Measurements from ENCODE around the gene CAMK2G. TPM values are rescaled to one million over a fixed set of nuclear protein-coding genes. Genes with fewer than 3 reads are reported as not detected.
A peak's percentile ranks its signal among the peaks of the same experiment; 100 is the strongest.
"Not testable (repeated sequence)": the region's sequence is repeated elsewhere in the genome, so short reads cannot be mapped to it uniquely, and the experiment has no call there.

CAMK2G gene
- polyA plus RNA-seq (ENCODE audit: insufficient read length), result 30.8 TPM

DNA sequence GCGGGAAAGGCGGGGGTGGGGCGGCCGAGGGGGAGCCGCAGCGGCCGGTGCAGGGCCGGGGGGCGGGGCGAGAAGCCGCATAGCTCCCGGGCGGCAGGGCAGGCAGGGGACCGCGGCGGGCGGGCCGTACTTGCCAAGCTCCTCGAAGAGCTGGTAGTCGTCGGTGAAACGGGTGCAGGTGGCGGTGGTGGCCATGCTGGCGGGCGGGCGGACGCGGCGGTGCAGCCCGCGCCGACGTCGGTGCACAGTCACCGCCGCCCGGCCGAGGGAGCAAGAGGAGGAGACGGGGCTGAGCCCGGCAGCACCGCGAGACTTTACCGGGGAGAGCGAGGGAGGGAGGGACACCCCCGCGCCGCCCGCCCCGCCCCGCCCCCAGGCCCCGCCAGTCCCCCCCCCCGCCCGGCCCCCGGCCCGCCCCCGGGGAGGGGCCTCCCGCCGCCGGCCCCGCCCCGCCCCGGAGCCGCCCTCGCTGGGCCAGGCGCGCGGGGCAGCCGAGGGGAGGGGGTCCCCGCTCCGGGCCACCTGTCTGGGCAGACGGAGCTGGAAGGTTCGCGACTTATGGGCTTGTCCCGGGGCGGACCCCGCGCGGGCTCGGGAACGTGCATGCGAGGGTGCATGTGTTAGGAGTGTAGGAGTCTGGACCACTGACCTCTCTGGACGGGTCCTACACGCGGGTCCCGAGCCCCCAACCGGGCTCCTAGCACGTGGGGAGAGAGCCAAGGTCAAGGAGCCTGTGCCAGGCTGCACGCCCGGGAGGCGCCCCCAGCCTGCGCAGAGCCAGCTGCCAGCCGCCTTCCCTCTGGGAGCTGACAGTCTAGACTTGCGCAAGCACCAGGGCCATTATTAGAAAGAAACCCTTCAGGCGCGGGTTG is at the start of gene CAMK2G:
Gene CAMK2G (minus strand): TSS at position 289 of the 872 bp plus-strand sequence. CDS start 94 bp downstream, at position 195.
- peak; percentile 49 for DNase-seq (ENCODE audit: low read depth)

DNA sequence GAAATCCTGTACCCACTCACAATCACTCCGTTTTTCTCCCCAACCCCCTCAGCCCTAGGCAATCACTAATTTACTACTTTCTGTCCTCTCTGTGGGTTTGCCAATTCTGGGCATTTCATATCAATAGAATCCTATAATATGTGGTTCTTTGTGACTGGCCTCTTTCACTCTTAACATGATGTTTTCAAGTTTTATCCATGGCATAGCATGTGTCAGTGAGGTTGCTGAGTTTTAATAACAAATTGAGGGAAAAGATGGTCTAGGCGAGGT is 48.4 kb upstream of the CAMK2G start:
- DNase-seq (ENCODE audit: low read depth), result no peak

DNA sequence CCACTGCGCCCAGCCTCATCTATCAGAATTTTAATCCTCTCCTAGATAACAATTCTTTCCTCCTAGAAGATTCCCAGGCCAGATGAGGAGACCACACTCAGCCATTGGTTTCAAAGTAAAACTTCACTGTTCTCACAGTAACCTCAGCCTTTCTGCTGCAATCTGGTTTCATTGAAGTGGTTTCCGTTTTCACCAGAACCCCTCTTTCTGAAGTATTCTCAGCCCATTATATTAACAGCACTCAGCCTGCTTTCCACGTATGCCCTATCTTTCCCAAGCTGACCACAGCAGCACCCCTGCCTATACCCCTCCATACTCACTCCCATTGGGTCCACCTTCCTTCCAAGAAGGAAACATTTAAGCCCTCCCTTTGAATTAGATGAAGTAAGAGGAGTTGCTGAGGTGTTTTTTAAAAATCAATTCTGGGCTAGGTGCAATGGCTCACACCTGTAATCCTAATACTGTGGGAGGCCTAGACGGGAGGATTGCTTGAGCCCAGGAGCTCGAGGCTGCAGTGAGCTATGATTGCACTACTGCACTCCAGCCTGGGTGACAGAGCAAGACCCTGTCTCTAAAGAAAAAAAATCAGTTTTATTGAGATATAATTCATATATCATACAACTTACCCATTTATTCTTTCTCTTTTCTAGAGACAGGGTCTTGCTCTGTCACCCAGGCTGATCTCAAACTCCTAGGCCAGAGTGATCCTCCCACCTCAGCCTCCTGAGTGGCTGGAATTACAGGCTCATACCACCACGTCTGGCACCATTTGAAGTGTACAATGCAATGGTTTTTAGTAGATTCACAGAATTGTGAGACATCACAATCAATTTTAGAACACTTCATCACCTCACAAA is 47.9 kb upstream of the CAMK2G start:
- no peak for DNase-seq (ENCODE audit: low read depth)

DNA sequence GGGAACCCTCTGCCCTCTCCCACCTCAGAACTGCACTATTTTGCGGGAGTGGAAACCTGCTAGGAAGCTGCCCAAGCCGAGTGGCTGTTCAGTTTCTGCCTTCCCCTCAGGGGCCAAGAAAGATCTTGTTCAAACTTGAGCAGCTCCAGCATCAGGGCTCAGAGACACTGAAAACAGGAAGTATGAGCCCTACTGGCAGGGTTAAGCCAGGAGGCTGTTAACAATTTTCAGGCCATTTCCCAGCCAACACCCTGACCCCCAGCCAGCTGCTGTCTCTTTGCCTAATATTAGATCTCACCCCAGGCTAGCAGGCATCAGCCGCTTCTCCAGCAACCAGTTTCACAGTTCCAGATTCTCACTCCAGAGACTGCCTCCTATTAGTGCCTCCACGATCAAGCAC is 45.7 kb upstream of the CAMK2G start:
- DNase-seq (ENCODE audit: low read depth), result no peak

DNA sequence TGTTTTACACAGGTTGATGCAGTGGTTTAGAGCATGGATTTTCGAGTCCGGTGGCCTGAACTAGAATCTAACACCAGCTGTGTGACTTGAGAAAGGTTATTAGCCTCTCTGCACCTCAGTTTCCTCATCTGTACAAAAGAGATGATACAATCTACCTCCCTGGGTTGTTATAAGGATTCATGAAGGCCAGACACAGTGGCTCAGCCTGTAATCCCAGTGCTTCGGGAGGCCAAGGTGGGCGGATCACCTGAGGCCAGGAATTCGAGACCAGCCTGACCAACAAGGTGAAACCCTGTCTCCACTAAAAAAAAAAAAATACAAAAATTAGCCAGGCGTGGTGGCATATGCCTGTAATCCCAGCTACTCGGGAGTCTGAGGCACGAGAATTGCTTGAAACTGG is 45.1 kb upstream of the CAMK2G start:
- DNase-seq (ENCODE audit: low read depth), result not testable (repeated sequence)

DNA sequence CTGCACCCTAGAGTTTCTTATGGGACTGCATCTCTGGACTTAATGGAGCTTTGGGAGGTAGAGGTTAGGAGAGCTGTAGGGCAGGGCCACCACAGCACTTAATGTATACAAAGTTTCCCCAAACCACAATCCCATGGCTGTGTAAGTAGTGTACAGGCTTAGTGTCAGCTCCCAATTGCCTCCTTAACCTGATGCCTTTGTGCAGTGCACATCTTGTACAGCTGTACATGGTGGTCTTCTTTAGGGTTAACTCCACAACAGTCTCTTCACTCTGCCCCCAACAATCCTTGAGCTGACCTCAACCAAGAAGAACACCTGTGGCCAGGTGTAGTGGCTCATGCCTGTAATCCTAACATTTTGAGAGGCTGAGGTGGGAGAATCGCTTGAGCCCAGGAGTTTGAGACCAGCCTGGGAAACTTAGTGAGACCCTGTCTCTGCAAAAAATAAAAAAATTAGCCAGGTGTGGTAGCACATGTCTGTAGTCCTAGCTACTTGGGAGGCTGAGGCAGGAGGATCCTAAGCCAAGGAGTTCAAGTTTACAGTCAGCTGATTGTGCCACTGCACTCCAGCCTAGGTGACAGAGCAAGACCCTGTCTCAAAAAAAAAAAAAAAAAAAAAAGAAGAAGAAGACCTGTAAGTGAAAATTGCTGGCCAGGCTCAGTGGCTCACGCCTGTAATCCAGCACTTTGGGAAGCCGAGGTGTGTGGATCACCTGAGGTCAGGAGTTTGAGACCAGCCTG is 43.4 kb upstream of the CAMK2G start:
- no peak for DNase-seq (ENCODE audit: low read depth)

DNA sequence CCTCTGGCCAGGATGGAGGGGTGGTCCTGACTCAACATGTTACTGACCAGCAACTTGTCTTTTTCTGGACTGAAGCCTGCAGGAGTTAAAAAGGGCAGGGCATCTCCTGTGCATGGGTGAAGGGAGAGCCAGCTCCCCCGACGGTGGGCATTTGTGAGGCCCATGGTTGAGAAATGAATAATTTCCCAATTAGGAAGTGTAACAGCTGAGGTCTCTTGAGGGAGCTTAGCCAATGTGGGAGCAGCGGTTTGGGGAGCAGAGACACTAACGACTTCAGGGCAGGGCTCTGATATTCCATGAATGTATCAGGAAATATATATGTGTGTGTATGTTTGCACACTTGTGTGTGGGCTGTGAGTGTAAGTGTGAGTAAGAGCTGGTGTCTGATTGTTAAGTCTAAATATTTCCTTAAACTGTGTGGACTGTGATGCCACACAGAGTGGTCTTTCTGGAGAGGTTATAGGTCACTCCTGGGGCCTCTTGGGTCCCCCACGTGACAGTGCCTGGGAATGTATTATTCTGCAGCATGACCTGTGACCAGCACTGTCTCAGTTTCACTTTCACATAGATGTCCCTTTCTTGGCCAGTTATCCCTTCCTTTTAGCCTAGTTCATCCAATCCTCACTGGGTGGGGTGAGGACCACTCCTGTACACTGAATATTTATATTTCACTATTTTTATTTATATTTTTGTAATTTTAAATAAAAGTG is 42.6 kb upstream of the CAMK2G start:
- no peak for DNase-seq (ENCODE audit: low read depth)

DNA sequence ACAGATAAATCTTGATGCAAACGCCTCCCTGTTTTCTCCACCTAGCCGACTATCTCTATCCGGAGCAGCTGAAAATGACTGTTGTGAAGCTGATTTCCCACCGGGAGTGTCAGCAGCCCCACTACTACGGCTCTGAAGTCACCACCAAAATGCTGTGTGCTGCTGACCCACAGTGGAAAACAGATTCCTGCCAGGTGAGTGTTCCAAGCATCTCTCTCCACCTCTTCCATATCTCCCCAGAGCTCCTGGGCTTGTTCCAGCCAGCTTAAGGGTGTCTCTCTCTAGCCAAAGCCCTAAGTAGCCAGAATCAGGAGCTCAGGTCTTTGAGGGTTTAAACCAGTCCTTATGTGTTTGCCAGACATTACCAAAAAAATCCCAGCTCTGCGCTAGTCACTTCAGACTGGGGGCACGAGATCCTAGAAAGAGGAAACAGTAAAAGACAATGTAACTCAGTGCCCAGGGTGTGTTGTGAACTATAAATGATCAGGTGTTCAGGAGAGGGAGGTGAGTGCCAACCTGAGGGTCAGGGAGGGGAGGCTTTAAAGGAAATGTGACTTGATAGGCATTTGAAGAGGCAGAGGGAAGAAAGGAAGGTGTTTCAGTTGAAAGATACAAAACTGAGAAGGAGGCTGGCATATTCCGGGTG is 41.0 kb upstream of the CAMK2G start:
- no peak for DNase-seq (ENCODE audit: low read depth)

DNA sequence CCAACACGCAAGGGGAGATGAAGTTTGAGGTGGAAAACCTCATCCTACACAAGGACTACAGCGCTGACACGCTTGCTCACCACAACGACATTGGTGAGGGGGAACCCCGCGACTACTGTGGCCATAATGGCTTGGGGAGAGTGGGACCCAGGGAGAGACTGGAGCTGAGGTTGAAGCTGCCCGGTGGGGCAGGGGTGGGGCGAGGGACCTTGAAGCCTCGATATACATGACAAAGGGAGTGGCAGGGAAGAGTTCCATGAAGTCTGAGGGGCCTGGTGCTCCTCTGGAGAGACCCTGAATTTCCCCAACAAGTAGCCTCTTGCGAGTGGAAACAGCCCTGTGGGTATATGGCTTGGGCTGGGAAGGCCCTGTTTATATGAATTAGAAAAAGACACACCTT is 39.7 kb upstream of the CAMK2G start:
- no peak for DNase-seq (ENCODE audit: low read depth)

DNA sequence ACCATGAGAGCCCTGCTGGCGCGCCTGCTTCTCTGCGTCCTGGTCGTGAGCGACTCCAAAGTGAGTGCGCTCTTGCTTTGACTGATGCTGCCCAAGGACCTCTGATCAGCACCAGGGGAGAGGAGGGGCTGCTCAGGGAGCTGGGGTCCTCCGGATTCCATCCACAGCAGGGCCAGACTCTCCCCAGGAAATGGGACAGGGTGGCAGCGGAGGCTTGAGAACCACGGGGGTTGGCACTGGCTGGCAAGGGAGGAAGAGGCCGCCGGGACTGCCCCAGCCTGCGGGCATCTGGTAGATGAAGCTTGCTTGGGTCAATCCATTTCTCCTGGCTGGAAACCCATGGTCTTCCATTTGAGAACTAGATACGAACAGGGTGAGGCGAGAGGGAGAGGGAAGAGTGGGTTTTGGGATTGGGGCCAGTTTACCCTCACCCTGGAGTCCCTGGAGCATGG is 37.2 kb upstream of the CAMK2G start:
- DNase-seq (ENCODE audit: low read depth), result no peak

DNA sequence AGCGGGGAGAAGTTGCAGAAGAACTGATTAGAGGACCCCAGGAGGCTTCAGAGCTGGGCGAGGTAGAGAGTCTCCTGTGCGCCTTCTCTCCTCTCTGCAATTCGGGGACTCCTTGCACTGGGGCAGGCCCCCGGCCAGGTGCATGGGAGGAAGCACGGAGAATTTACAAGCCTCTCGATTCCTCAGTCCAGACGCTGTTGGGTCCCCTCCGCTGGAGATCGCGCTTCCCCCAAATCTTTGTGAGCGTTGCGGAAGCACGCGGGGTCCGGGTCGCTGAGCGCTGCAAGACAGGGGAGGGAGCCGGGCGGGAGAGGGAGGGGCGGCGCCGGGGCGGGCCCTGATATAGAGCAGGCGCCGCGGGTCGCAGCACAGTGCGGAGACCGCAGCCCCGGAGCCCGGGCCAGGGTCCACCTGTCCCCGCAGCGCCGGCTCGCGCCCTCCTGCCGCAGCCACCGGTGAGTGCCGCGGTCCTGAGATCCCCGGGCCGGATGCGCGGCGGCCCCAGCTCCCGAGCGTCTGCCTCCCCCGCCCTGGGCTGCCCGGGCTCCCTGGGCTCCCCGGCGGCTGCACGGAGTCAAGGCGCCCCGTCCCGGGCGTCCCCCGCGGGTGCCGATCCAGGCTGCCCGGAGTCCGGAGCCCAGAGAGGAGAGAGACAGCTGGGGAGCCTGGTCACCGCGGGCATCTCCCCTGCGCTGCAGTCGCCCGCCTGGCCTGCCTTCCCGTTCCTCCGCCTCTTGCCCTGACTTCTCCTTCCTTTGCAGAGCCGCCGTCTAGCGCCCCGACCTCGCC is 36.6 kb upstream of the CAMK2G start, which contains the start of gene PLAU:
Gene PLAU (plus strand): TSS at position 369 of the 789 bp plus-strand sequence. CDS start 424 bp downstream, outside the sequence.
- DNase-seq (ENCODE audit: low read depth), result no peak

DNA sequence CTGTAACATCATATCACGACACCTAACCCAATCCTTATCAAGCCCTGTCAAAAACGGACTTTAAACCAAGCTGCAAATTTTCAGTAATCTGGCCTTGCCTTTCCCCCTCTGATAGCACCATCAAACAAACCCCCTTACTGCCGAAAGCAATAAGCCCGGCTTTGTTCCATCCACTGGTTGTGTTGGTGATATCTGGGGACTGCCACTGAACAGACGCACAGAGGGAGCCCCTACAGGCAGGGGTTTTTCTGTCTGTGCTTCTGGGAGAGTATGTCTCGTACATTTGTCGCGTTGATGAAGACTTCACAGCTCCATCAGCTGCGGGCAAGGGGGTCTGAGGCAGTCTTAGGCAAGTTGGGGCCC is 36.0 kb upstream of the CAMK2G start:
- no peak for DNase-seq (ENCODE audit: low read depth)

DNA sequence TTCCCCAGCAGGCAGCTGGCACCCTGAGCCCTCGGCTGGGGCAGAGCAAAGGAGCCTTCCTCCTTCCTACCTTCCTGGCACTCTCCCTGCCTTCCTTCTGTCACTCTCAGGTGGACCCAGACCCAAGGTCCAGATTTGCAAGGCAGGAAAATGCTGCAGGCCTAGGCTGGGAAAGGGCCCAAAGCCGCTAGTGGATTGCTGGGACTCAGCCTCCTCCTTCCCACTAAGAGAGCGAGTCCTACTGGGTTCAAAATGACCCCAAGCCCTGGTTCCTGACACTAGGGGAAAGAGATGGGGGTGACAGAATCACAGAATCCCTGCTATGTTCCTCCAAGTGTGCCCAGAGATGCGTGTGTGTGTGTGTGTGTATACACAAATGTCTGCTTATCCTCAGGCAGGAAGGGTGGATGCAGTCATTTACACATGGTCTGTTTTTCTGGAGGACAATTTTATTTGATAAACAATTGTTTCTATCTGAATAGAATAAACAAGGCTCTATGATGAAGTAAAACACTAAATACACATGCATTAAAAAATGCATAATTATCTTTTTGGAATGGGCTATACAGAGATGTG is 35.3 kb upstream of the CAMK2G start:
- DNase-seq (ENCODE audit: low read depth), result no peak

DNA sequence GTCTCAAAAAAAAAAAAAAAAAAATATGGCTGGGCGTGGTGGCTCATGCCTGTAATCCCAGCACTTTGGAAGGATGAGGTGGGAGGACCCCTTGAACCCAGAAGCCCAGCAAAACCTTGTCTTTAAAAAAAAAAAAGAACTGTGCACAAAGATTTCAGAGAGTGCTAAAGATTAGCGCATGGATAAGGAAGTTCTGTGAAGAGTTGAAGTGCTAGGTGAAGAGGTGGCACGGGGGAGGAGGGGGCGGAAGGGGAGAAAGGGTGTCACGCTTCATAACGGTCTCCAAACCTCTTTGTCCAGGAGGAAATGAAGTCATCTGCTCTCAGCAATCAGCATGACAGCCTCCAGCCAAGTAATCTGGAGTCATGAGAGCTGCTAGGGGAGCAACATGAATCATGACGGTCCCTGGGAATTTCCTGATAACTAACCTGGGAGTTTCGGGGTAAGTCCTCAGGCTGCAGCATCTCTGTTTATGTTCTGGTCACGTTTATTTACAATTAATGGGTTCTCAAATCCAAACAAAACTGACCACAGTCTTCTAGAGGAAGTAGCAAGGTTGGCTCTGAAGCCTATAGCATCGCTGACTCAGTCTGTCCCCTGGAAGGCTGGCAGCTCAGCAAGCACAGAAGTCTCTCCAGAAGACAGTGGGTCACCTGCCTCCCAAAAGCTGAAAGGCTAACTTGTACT is 34.6 kb upstream of the CAMK2G start:
- DNase-seq (ENCODE audit: low read depth), result no peak

DNA sequence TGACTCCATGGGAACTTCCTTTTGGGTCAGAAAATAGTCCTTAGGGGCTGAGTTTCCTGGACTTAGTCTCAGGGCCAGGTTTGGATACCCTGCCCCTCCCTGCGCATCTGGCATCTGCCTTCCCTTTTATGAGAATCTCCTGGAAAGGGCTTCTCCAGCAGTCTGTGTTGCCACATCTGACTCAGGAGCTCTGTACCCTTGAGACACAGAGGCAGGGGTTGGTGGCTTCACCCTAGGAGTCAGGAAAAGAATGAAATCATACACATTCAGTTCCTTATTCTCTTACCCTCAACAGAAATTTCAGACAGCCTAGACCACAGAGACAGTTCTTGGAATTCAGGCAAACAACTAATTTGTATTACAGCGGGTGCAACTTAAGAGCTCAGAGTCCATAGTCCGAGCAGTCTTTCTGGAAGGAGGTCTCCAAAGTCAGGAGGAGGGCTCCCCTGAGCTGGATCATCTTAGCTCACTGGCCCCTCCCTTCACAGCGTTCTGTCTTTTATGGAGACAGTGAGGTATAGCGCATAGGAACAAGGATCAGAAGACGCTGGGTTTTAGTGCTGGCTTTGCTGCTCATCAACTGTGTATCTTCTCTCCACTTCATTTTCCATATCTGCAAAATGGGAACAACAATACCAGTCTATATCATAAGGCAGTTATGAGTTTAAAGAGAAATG is 33.6 kb upstream of the CAMK2G start:
- no peak for DNase-seq (ENCODE audit: low read depth)

DNA sequence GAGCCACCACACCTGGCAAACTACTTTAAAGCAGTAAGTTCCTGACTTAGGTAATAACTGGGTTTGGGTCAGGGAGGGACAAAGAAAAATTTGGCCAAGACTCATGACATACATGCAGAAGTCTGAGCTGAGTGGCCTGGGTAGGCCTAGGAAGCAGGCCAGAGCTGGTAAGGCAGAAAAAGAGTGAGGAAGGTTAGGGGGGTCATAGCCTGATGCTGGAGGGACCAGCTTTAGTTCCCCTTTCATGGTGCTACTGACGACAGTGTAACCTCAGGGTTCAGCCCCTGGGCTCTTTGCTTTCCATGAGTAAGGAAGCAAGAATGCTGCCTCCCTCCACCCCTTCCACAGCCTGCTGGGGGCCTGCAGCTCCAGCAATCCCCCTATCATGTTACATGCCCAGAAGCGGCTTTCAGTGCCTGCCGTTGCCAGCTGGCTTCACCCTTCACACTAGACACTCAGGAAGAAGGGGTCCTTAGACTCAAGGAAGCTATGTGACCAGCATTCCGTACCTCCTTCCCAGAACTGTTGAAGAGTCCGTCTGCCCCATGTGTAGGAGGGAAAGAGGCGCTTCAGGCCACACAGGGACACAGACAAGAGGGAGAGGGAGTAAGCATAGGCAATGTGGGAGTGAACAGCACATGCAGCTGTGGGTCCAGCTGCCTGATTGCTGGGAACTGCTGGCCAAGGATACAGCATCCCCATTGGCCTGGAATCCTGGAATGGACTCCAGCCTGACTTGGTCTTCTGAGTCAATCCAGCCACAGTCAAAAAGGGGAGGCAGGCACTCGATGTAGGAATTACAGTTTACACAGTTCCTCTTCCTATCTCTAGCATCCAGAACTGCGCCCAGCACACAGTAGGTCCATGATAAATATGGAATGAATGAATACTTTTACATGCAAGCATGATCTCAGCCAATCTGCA is 32.4 kb upstream of the CAMK2G start:
- peak; percentile 88 for DNase-seq (ENCODE audit: low read depth)

DNA sequence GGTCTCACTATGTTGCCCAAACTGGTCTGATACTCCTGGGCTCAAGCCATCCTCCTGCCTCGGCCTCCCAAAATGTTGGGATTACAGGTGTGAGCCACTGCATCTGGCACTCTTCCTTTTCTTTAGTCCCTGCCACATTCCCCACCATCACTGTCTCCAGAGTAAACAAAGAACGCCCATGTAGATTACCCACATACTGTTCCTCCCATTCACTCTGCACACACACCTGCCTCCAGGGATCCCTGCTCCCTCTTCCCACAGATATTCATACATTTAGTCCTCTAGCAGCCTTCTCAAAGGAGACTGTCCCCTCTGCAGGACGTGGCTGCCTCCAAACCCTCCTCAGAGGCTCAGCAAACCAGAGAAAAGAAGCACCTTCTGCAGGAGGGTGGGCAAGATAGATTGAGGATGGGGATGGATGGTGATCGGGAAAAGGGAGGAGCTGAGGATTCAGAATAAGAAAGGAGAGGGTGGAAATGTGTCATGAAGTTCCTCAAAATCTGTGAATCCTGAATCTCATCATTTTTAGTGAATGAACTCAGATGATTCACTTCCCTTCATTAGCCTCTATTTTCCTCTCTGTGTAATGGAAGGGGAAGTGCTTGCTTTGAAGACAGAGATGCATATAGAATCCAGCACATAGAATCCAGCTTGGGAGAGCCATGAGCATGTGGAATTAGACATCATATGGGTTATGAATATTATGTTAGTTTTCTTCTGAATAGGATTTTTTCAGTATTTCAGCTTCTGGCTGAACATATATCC is 31.1 kb upstream of the CAMK2G start:
- no peak for DNase-seq (ENCODE audit: low read depth)
